Measurements from ENCODE around the gene HOXA5. TPM values are rescaled to one million over a fixed set of nuclear protein-coding genes. Genes with fewer than 3 reads are reported as not detected.

The HOXA5 gene
- total RNA-seq, 1 experiment from 2014 or later: 6.7 TPM

DNA sequence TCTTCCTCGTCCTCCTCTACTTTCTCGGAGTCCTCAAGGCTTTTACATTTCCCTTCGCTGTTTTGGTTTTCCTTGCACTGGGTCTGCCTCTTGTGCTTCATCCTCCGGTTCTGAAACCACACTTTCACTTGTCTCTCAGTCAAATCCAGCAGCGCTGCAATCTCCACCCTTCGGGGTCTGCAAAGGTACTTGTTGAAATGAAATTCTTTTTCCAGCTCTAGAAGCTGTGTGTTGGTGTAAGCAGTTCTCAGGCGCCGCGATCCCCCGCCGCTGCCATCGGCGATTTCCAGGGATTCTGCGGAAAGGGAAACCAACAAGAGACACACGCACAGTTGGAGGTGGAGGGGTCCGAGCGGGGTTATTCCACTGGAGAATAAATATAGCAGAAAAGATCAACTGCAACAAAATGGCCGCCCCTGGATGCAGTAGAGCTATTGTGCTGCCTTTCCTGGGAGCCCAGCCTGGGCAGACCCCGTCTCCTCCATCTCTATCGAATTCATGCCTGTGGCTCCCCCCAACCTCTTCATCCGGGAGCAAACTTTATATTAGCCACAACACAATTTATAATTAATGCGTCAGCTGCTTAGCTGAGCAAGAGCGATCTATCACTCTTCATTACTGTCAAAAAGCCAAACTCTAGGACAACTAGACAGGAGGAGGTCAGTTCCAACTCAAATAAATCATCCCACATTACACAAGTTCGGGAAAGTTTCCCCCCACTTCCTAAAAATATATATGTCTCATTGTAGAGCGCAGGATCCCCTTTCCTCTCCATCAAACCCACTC lies 42.1 kb downstream of the HOXA5 start:
- Histone ChIP-seq H2AFZ (ENCODE audit: low read depth, low read length, poor library complexity, severe bottlenecking) (no peak overlapping the region), H3K79me2 (ENCODE audit: insufficient read depth, low read length) (peaks cover 25% of the 10 kb centered on the region), H3K9me2 (ENCODE audit: insufficient read depth) (no peaks in the 10 kb centered on the region), H3K4me1 (ENCODE audit: control insufficient read depth in 1 of 2, insufficient read depth in 2 of 2, low read length in 2 of 2) (peaks cover 8 to 10% of the 10 kb centered on the region in 2 experiments; a peak in 3 of 4 replicates), H3K4me3 (replicated peaks in 1 of 2; ENCODE audit: low read depth in 1 of 2, low read length in 2 of 2) (no peak overlapping the region), H3K27me3 (ENCODE audit: insufficient read depth, low read length) (no peaks in the 10 kb centered on the region), H3K27ac (ENCODE audit: low read depth, low read length) (no peak overlapping the region), H3K9me3 (ENCODE audit: control insufficient read depth in 1 of 2, insufficient read depth in 1 of 2, low read depth in 1 of 2, low read length in 2 of 2) (no peaks in the 10 kb centered on the region), H4K20me1 (ENCODE audit: insufficient read depth) (no peaks in the 10 kb centered on the region), H3K4me2 (ENCODE audit: low read length) (no peak overlapping the region), H3K9ac (ENCODE audit: low read length) (no peak overlapping the region), H3K36me3 (ENCODE audit: control insufficient read depth in 1 of 2, insufficient read depth in 2 of 2, low read length in 2 of 2) (no peaks in the 10 kb centered on the region)
- intact Hi-C loops (cut with micrococcal nuclease): no loop called here
- ChIA-PET CTCF (no interaction called here), POLR2A (no interaction called here), RAD21 (ENCODE audit: low non-redundant PET in 1 of 2, low total read pairs in 2 of 2, uncharacterized antibody in 2 of 2, unreplicated experiment in 2 of 2) (no interaction called here)
- TF ChIP-seq EZH2phosphoT487 (IDR thresholded peaks at IDR 0.05; ENCODE audit: borderline replicate concordance) (no peak), CEBPB (IDR thresholded peaks at IDR 0.05; ENCODE audit: low read depth) (no peak), POLR2AphosphoS5 (IDR thresholded peaks at IDR 0.05; ENCODE audit: low read depth, low read length) (no peak), YY1 (IDR thresholded peaks at IDR 0.05; ENCODE audit: extremely low read depth, insufficient replicate concordance, low read depth, low read length) (no peak), SIN3A (IDR thresholded peaks at IDR 0.05; ENCODE audit: low read depth) (no peak), FOSL1 (IDR thresholded peaks at IDR 0.05; ENCODE audit: low read depth) (no peak), TCF7L2 (IDR thresholded peaks at IDR 0.05; ENCODE audit: borderline replicate concordance, extremely low read depth, insufficient read depth, insufficient read length) (no peak), EGR1 (IDR thresholded peaks at IDR 0.05; ENCODE audit: low read depth) (no peak), SP1 (IDR thresholded peaks at IDR 0.05; ENCODE audit: low read depth) (no peak), JUND (IDR thresholded peaks at IDR 0.05) (no peak), EZH2 (IDR thresholded peaks at IDR 0.05) (no peak), ZFX (IDR thresholded peaks at IDR 0.05) (no peak), CBX3 (IDR thresholded peaks at IDR 0.05; ENCODE audit: low read depth) (no peak), RAD21 (IDR thresholded peaks at IDR 0.05; ENCODE audit: low read depth) (no peak)
- TF ChIP-seq, protein P1, sequence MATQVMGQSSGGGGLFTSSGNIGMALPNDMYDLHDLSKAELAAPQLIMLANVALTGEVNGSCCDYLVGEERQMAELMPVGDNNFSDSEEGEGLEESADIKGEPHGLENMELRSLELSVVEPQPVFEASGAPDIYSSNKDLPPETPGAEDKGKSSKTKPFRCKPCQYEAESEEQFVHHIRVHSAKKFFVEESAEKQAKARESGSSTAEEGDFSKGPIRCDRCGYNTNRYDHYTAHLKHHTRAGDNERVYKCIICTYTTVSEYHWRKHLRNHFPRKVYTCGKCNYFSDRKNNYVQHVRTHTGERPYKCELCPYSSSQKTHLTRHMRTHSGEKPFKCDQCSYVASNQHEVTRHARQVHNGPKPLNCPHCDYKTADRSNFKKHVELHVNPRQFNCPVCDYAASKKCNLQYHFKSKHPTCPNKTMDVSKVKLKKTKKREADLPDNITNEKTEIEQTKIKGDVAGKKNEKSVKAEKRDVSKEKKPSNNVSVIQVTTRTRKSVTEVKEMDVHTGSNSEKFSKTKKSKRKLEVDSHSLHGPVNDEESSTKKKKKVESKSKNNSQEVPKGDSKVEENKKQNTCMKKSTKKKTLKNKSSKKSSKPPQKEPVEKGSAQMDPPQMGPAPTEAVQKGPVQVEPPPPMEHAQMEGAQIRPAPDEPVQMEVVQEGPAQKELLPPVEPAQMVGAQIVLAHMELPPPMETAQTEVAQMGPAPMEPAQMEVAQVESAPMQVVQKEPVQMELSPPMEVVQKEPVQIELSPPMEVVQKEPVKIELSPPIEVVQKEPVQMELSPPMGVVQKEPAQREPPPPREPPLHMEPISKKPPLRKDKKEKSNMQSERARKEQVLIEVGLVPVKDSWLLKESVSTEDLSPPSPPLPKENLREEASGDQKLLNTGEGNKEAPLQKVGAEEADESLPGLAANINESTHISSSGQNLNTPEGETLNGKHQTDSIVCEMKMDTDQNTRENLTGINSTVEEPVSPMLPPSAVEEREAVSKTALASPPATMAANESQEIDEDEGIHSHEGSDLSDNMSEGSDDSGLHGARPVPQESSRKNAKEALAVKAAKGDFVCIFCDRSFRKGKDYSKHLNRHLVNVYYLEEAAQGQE (IDR thresholded peaks at IDR 0.05; ENCODE audit: low read depth): no peak
- TF ChIP-seq, protein P2, sequence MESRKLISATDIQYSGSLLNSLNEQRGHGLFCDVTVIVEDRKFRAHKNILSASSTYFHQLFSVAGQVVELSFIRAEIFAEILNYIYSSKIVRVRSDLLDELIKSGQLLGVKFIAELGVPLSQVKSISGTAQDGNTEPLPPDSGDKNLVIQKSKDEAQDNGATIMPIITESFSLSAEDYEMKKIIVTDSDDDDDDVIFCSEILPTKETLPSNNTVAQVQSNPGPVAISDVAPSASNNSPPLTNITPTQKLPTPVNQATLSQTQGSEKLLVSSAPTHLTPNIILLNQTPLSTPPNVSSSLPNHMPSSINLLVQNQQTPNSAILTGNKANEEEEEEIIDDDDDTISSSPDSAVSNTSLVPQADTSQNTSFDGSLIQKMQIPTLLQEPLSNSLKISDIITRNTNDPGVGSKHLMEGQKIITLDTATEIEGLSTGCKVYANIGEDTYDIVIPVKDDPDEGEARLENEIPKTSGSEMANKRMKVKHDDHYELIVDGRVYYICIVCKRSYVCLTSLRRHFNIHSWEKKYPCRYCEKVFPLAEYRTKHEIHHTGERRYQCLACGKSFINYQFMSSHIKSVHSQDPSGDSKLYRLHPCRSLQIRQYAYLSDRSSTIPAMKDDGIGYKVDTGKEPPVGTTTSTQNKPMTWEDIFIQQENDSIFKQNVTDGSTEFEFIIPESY (IDR thresholded peaks at IDR 0.05; ENCODE audit: extremely low read depth, insufficient replicate concordance, low read length): no peak
- TF ChIP-seq, protein P3, sequence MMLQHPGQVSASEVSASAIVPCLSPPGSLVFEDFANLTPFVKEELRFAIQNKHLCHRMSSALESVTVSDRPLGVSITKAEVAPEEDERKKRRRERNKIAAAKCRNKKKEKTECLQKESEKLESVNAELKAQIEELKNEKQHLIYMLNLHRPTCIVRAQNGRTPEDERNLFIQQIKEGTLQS (IDR thresholded peaks at IDR 0.05): no peak
- TF ChIP-seq, protein P4, sequence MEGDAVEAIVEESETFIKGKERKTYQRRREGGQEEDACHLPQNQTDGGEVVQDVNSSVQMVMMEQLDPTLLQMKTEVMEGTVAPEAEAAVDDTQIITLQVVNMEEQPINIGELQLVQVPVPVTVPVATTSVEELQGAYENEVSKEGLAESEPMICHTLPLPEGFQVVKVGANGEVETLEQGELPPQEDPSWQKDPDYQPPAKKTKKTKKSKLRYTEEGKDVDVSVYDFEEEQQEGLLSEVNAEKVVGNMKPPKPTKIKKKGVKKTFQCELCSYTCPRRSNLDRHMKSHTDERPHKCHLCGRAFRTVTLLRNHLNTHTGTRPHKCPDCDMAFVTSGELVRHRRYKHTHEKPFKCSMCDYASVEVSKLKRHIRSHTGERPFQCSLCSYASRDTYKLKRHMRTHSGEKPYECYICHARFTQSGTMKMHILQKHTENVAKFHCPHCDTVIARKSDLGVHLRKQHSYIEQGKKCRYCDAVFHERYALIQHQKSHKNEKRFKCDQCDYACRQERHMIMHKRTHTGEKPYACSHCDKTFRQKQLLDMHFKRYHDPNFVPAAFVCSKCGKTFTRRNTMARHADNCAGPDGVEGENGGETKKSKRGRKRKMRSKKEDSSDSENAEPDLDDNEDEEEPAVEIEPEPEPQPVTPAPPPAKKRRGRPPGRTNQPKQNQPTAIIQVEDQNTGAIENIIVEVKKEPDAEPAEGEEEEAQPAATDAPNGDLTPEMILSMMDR (IDR thresholded peaks at IDR 0.05 in 2 of 3, conservative IDR thresholded peaks at IDR 0.05 in 1 of 3; ENCODE audit: borderline replicate concordance in 1 of 3, insufficient read depth in 1 of 3, low read depth in 2 of 3, low read length in 2 of 3): no peak
- no peak for ATAC-seq
- no peak for DNase-seq (ENCODE audit: low read depth, low spot score)
- no TSS peak for BruUV-seq (replicated peaks)
